ENCODE measurements around the gene NEIL1.
"Not testable (repeated sequence)": the region's sequence is repeated elsewhere in the genome, so short reads cannot be mapped to it uniquely, and the experiment has no call there.

NEIL1 gene

GRCh38 chr15:75383986-75384385 is 37.1 kb downstream of the NEIL1 start:
- not testable (repeated sequence) for DNase-seq

- DNase-seq, result peak; percentile 7 to 48
Measured at GRCh38 chr15:75389791-75390382, 43.0 kb downstream of the NEIL1 start.

- no peak for DNase-seq
Measured at GRCh38 chr15:75397494-75397893, 50.7 kb downstream of the NEIL1 start.

- no peak for DNase-seq
Measured at GRCh38 chr15:75403892-75404291, 57.1 kb downstream of the NEIL1 start.

All from NCI-H187 (cell line).